HL-60/S4 treated with phorbol 12-myristate 13-acetate at 8.2 ng/mL for 4 days and 3 days (cell line): ENCODE results near the gene IQSEC3.
"Not testable (repeated sequence)": the region's sequence is repeated elsewhere in the genome, so short reads cannot be mapped to it uniquely, and the experiment has no call there.

Source experiments
- in situ Hi-C: fragments of 300-500 bp; cut with MboI; formaldehyde crosslinking; loops from 2 replicates; pipeline ENCODE4 v1.15.0; 2022; ENCODE audit warnings: low sequenced_read_pairs

Gene IQSEC3

DNA sequence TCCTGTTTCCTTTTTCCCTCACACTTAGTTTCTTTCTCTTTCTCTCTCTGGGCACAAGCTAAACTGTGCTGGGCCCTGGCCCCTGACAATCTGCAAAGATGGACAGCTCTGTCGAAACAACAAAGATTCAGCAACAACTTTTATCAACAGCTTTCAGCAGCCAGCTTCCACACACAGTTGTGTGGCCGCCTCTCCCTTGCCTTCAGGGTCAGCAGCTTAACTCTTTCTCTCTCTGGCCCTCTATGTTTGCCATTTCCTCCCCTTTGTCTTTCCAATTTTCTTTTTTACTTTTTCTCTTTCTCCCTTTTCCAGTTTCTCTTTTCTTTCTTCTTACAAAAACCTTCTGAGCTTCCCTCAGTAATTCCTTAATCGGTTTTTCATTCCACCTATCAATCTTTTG, 43.3 kb downstream of the IQSEC3 start:
- in situ Hi-C loops: no loop called here

DNA sequence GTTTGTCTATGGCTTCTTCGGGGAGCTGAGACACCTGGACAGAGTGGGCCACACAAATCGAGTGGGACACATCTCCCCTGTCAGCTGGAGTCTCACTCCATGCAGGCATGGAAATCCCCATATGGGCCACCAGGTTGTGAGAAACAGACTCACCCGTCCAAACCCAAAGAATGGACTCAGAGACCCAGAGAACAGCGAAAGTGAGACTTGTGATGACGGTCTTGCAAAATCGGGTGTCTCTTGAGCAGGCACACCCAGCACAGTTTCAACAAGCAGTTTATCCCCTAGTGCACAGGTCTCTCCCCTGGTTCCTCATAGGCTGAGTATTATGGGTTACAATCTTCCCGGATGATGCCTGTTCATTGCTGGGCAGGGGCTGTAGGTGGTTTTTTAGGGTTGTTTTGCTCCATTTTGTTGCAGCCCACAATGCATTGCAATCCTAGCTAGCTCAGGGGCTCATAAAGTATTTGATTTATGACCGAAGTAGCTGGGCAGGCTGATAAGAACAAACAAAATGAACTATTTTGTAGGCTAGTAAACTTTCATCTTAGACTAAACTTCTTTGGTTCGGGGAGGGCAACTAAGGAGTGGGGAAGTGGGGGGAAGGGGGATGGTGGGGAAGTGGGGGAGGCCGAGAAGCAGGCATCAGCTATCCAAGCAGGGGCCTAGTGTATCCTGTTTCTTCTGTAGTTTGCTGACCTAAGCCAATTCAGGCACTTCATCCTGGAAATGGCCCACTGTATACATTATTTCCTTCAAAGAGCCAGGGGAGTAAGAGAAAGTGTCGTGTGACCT, 45.3 kb downstream of the IQSEC3 start:
- in situ Hi-C loops: no loop called here

- in situ Hi-C loops: no loop called here
These were observed 46.8 kb downstream of the IQSEC3 start for GRCh38 chr12:113347-113746.

- in situ Hi-C loops: no loop called here
These were observed 48.2 kb downstream of the IQSEC3 start for GRCh38 chr12:114626-115211.

DNA sequence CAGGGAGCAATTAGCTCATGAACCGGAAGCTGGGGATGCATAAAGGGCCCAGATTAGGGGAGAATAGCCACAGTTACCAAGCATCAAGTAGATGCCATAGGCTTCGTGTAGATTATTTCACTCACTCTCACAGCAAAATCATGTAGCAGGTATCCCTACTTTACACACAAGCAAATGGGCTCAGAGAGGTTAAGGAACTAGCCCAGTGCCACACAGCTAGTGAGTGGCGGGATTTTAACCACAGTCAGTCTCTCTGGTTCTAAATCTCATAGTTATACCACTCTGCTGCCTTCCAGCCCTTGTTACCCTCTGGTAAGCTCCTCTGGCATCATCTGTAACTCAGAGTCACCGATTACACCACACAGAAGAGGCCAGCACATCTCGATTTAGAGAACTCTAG, 49.0 kb downstream of the IQSEC3 start:
- in situ Hi-C loops: no loop called here

GRCh38 chr12:115960-116915, 49.7 kb downstream of the IQSEC3 start:
- in situ Hi-C loops: no loop called here

DNA sequence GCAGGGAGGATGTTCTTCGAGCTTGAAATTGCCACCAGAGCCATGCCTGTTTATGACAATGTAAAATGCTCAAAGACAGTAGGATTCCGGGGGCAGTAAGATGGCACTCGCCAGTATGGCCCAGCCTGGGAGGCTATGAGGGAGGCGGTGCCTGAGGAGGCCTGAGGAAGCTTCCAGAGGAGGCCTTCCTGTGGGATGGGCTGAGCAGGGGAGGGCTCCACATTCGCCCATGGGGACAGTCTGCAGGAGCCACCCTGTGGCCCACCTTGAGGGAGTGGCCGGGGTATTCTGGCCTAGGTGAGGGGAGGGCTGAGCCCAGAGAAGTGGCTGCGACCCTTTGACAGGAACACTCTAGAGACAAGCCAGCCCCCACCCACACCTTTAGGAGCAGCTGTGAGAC, 50.7 kb downstream of the IQSEC3 start:
- in situ Hi-C loops: no loop called here

- in situ Hi-C loops: no loop called here
These were observed 51.3 kb downstream of the IQSEC3 start for GRCh38 chr12:117816-118345.

DNA sequence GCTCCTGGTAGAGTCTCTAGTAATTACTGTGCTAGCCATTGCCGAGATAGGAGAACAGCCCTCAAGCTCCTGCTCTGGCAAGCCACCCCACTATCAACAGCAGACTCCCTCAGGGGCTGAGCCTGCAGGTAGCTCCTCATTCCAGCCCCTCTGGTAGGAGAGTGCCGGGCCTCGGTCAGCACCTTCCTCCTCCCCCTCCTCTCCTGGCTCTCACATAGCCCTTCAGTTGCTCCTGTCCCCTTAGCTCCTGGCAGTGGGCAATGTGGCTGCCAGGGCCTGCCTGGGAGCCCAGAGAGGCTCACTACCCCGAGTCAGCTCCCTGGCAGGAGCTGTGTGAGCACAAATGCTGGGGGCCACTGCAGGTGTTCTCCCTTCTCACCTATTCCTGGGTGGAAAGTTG, 52.0 kb downstream of the IQSEC3 start:
- in situ Hi-C loops: no loop called here

- in situ Hi-C loops: no loop called here
These were observed 54.4 kb downstream of the IQSEC3 start for GRCh38 chr12:120951-121350.

DNA sequence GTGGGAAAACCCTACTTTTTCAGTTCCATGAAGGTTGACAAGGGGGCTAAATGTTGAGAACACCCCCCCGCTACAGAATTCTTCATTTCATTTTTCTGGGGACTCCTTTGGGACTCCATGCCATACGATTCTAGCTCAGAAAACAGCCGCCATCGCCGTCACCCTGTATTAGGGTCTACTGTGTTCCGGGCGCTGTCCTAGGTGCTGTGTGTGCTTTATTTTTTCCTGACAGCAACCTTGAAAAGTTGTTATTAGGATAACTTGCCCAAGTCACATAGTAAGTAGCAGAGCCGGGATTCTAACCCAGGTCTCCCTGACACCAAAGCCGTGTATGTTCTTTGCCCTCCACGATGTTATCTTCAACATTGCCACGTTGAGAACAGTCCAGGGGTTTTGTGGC, 55.1 kb downstream of the IQSEC3 start:
- in situ Hi-C loops: no loop called here

- in situ Hi-C loops: no loop called here
These were observed 58.5 kb downstream of the IQSEC3 start for GRCh38 chr12:125075-125474.

- in situ Hi-C loops: no loop called here
These were observed 59.0 kb downstream of the IQSEC3 start for GRCh38 chr12:125566-125965.

DNA sequence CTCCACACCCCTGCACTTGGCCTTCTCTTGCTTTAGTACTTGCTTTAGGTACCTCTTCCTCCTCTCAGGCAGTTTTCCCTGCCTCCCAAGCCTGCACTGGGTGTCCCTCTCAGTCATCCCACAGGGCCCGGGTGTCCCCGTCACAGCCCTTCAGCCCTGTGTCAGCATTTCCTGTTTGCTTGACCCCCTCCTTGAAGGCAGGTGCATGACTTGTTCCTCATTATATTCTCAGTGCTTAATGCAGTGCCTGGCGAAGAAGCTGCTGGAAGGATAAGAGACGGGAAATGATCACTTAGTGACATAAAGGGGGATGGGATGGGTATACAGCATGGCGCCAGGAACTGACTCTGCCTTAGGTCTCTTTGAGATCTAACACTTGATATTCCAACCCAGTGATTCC, 61.5 kb downstream of the IQSEC3 start:
- in situ Hi-C loops: no loop called here

DNA sequence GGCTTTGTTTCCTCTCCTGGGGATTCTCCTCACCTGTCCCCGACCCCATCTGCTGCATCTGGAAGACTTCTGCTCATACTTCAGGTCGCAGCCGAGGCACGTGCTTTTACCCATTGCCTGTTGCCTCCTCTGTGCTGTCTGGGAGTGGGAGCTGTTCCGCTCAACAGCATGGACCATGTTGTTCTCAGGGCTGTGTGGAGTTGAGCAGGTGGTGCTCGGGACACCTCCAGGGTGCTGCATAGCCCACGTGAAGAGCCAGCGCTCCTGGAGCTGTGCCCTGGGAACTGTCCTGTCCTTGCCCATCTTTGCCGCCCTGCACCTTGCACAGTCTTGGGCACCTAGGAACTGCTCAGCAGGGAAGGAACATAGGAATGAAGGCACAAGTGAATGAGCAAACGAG, 62.4 kb downstream of the IQSEC3 start:
- in situ Hi-C loops: no loop called here

DNA sequence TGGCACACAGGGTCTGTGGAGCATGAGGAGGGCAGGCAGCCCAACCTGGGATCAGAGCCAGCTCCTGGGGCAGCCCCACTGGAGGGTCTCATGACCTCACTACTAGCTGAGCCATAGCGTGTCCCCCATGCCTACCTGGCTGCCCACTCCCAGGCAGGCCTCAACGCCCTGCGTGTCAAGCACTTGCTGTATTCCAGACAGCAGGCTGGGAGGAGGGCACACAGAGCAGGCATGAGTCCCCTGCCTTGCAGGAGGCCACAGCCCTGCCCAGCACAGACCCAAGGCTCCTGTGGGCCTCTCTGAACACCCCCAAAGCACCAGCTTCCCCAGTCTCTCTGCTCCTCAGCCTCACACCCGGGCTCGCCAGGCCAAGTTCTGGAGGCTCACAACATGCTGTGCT, 64.0 kb downstream of the IQSEC3 start:
- in situ Hi-C loops: no loop called here

- in situ Hi-C loops: no loop called here
These were observed 64.4 kb downstream of the IQSEC3 start for GRCh38 chr12:131008-131407.

DNA sequence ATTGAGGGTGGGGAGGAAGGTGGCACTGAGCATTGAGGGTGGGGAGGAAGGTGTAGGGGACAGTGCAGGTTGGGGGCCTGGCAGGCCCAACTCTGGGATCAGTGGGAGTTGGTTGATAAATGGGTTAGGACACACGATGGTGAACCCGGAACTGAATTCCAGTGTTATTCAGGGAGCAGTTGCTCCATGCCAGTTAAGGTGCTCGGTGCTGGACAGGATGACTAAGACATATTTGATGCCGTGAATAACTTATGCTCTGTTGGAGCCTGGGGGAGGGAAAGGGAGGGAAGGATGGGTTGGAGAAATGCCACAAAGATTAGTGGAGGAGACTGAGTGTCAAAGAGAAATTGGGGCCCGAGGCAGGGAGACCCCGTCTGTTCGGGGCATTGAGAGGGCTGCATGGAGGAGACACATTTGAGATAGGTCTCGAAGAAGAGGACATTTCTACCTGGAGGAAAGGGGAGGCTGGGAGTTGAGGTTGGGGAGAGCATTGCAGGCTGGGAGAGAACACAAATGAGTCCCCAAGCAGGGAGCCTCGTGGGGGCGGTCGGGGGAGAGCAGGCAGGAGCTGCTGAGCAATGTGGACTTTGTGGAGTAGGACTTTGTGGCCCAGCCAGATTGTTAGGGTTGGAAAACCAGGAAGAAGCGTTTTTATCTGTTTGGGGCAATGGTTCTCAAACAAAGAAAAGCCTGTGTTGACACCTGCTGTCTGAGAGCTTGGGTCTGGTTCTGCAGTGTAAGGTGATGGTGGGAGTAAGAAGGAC, 65.3 kb downstream of the IQSEC3 start:
- in situ Hi-C loops: no loop called here

DNA sequence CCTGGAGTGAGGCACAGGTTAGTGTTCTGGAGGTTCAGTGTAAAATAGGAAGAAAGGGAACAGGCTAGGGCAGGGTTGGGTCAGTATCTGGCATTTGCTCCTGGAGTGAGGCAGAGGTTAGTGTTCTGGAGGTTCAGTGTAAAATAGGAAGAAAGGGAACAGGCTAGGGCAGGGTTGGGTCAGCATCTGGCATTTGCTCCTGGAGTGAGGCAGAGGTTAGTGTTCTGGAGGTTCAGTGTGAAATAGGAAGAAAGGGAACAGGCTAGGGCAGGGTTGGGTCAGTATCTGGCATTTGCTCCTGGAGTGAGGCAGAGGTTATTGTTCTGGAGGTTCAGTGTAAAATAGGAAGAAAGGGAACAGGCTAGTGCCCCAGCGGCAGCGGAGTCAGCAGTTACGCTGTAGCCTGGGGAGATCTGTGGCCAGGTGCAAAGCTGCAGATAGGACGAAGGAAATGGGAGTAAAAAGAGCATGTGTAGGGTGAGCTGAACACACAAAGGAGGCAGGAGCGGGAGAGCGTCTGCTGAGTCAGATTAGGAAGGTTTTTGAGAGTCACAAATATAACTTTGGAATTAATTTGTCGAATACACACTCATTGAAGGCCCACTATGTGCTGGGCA, 67.2 kb downstream of the IQSEC3 start:
- in situ Hi-C loops: not testable (repeated sequence)

GRCh38 chr12:135138-135537, 68.6 kb downstream of the IQSEC3 start:
- in situ Hi-C loops: no loop called here
